Activated CD4-positive, alpha-beta T cell treated with anti-CD3 and anti-CD28 coated beads, Interleukin-2, amount 50 U/mL, for 48 hours (primary cell): ENCODE results near the gene S100B.
A peak's percentile ranks its signal among the peaks of the same experiment; 100 is the strongest.
"Not testable (repeated sequence)": the region's sequence is repeated elsewhere in the genome, so short reads cannot be mapped to it uniquely, and the experiment has no call there.

Experiments used
- DNase-seq, 2 experiments: peaks; one replicate each; pipeline ENCODE4 v3.0.0-alpha.2; 2020

S100B gene

GRCh38 chr21:46598581-46599572 lies 6.0 kb downstream of the S100B start:
- no peak for DNase-seq

DNA sequence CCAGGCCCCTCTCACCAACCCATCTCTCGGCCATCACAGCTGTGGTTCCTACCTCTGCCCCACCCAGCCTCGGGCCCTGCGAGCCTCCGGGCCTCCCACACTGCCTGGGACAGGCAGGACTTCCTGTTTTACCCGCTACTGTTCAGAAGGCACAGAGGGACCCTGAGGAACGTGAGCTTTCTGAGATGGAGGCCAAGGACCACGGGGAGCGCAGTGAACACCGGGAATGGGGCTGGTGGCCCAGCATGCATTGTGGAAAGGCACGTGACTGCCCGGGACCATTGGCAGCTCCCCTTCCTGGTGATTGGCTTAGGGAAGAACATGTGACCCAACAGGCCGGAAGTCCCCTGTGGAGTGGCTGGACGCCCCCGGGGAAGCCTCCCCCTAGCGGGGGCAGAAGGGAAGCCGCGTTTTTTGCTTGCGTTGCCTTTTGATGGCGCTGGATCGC lies 7.0 kb downstream of the S100B start:
- DNase-seq = no peak

DNA sequence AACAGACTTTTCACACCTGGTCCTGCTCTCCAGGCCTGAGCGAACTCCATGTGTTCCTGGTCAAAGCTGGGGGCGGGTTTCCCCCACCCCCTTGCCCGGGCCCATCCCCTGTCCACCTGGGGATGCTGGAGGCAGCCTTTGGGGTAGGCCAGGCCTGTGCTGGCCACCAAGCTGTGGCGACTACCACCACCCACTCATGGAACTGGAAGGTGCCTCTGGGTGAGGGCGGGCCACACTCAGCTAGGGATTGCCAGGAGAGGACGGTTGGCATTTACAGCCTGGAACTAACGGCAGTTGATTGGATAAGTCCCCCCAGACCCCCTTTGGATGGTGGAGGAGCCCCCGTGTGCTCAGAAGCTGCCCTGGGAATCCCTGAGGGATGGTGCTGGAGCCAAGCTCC lies 7.9 kb downstream of the S100B start:
- no peak for DNase-seq

GRCh38 chr21:46596201-46596600 lies 8.7 kb downstream of the S100B start:
- DNase-seq = no peak

DNA sequence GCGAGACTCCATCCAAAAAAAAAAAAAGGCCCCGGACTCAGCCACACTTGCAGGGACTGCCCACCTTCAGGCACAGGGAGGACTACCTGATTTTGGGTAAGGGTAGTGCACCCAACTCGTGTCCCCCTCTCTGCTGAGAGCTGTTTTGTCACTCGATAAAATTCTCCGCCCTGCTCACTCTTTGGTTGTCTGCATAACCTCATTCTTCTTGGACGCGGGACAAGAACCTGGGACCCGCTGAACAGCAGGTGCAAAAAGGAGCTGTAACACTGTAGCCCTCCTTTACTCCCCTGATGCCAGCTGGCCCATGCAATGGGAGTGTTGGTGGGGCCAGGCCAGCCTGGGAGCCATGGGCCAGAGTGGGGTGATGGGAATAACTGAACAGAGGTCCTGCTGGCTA lies 10.6 kb downstream of the S100B start:
- DNase-seq = no peak

GRCh38 chr21:46585191-46585953 lies 19.5 kb downstream of the S100B start:
- DNase-seq = no peak

GRCh38 chr21:46581780-46582307 lies 23.0 kb downstream of the S100B start:
- DNase-seq = no peak

- DNase-seq = not testable (repeated sequence)
Measured at GRCh38 chr21:46579394-46579793, 25.5 kb downstream of the S100B start.

DNA sequence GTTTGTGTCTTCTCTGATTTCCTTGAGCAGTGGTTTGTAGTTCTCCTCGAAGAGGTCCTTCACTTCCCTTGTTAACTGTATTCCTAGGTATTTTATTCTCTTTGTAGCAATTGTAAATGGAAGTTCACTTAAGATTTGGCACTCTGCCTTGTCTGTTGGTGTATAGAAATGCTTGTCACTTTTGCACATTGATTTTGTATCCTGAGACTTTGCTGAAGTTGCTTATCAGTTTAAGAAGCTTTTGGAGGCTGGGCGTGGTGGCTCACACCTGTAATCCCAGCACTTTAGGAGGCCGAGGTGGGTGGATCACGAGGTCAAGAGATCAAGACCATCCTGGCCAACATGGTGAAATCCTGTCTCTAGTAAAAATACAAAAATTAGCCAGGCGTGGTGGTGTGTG lies 27.1 kb downstream of the S100B start:
- DNase-seq = not testable (repeated sequence)

- DNase-seq = no peak
Measured at GRCh38 chr21:46572850-46573249, 32.0 kb downstream of the S100B start.

- no peak for DNase-seq
Measured at GRCh38 chr21:46570631-46571030, 34.3 kb downstream of the S100B start.

- DNase-seq = no peak
Measured at GRCh38 chr21:46570119-46570518, 34.8 kb downstream of the S100B start.

GRCh38 chr21:46569081-46569480 lies 35.8 kb downstream of the S100B start:
- no peak for DNase-seq

GRCh38 chr21:46568562-46568961 lies 36.3 kb downstream of the S100B start:
- no peak for DNase-seq

DNA sequence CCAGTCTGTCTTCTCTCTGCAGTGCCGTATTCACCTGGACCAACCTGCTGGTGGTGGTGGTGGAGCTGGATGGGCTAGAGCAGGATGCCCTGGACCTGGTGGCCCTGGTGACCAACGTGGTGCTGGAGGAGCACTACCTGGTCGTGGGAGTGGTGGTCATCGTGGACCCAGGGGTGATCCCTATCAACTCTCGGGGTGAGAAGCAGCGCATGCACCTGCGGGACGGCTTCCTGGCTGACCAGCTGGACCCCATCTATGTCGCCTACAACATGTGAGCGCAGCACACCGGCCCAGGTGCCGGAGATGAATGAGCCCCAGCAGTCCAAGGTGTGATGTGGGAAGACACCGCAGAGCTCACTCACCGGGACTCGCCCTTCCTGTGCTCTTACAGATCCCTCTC lies 37.5 kb downstream of the S100B start:
- DNase-seq = no peak

- no peak for DNase-seq
Measured at GRCh38 chr21:46564391-46564790, 40.5 kb downstream of the S100B start.

DNA sequence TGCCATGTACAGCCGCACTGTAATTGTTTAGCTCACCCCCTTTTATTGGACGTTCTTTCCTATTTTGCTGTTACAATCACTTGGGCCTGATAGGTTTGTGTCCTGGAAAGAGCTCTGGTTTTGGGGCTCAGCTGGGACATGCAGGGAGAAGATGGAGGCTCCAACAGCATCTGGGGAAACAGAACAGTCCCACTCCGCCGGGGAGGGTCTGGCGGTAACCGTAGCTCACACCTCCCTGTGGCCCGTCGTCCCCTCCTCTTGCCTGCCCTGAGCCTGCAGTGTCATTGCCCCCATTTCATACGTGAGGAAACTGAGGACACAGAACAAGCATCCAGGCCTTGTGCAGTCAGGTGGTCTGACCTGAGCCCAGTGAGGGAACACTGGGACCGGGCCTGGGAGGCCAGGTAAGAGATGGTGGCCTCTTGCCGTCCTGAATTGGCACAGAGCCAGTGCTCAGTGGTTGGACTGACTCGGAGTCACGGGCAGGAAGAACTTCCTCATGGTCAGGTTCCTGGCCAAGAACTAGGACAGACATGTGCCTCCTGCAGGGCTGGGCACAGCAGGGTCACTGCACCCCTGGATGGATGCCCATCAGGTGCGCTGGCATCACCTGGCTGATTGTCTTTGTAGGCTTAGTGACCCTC lies 41.8 kb downstream of the S100B start:
- DNase-seq = no peak

- DNase-seq = no peak
Measured at GRCh38 chr21:46562472-46562871, 42.4 kb downstream of the S100B start.

GRCh38 chr21:46561445-46562090 lies 43.3 kb downstream of the S100B start:
- no peak for DNase-seq

DNA sequence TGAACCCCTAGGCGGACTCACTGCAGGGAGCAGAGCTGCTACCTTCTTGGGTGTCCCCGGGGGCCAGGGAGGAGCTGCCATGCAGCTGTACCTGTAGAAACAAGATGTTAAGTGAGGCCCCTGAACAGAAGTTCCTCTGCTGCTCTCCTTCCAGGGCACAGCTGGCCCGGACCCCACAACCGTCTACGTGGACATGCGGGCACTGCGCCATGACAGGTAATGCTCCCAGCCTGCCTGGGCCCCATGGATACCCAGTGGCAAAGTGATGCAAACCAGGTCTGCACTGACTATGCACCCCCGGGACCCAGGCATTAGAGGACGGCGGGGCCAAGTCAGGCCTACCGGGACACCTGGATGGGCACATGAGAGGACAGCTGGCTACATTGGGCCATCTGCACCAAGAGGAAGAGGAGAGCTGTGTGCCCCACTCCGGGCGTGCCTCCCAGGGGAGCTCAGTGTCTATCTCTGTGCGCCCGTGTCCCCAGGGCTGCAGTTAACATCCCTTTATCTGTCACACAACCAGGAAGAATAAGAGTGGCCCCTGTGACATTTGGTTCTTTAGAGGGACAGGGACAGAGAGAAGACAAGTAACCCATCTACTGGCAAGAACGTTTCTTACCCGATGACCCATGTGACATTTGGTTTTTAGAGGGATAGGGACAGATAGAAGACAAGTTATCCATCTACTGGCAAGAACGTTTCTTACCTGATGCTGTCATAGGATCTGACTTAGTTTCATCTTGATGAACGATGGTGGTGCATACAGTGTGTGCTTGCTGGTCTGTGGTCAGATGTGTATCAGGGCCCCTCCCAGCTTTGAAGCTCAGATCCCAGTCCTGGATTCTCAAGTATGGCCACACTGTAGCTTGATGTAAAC lies 44.1 kb downstream of the S100B start:
- no peak for DNase-seq

- peak; percentile 70 to 74 for DNase-seq
Measured at GRCh38 chr21:46559291-46559983, 45.4 kb downstream of the S100B start.
